GM18499 (cell line): ENCODE results near the gene BDH1.

Experiments
- ATAC-seq: cut with Tn5 transposase; IDR thresholded peaks from one replicate; pipeline ENCODE4 v1.9.1; 2021; ENCODE audit warnings: moderate number of reproducible peaks; ENCODE audit not compliant: insufficient read depth, unreplicated experiment

BDH1 gene

GRCh38 chr3:197508924-197509775, 46.6 kb downstream of the BDH1 start:
- no peak for ATAC-seq

- ATAC-seq: no peak
Measured at GRCh38 chr3:197508461-197508860, 47.3 kb downstream of the BDH1 start.

- no peak for ATAC-seq
Measured at GRCh38 chr3:197508051-197508451, 47.7 kb downstream of the BDH1 start.

GRCh38 chr3:197507541-197507940, 48.2 kb downstream of the BDH1 start:
- no peak for ATAC-seq

GRCh38 chr3:197507081-197507480, 48.7 kb downstream of the BDH1 start:
- no peak for ATAC-seq

GRCh38 chr3:197505796-197506548, 49.8 kb downstream of the BDH1 start:
- ATAC-seq: no peak

GRCh38 chr3:197504641-197505121, 51.1 kb downstream of the BDH1 start:
- ATAC-seq: no peak

- ATAC-seq: no peak
Measured at GRCh38 chr3:197504229-197504628, 51.5 kb downstream of the BDH1 start.

- ATAC-seq: no peak
Measured at GRCh38 chr3:197503652-197504051, 52.1 kb downstream of the BDH1 start.

GRCh38 chr3:197501879-197502620, 53.7 kb downstream of the BDH1 start:
- no peak for ATAC-seq

GRCh38 chr3:197501496-197501878, 54.3 kb downstream of the BDH1 start:
- ATAC-seq: no peak

- ATAC-seq: no peak
Measured at GRCh38 chr3:197500812-197501211, 55.0 kb downstream of the BDH1 start.

GRCh38 chr3:197499427-197499826, 56.3 kb downstream of the BDH1 start:
- ATAC-seq: no peak

GRCh38 chr3:197498499-197499241, 57.1 kb downstream of the BDH1 start:
- ATAC-seq: no peak

GRCh38 chr3:197496746-197497125, 59.0 kb downstream of the BDH1 start:
- no peak for ATAC-seq

- ATAC-seq: no peak
Measured at GRCh38 chr3:197495999-197496745, 59.6 kb downstream of the BDH1 start.

- ATAC-seq: no peak
Measured at GRCh38 chr3:197495499-197495898, 60.3 kb downstream of the BDH1 start.

- ATAC-seq: no peak
Measured at GRCh38 chr3:197495059-197495455, 60.7 kb downstream of the BDH1 start.

- no peak for ATAC-seq
Measured at GRCh38 chr3:197494366-197495058, 61.3 kb downstream of the BDH1 start.
